Lung (tissue), 12 donors: ENCODE data around the gene GIPC1. TPM values are rescaled to one million over a fixed set of nuclear protein-coding genes. Genes with fewer than 3 reads are reported as not detected.

Experiments
- ATAC-seq: fragments of 200-7000 bp; cut with Tn5 transposase; one replicate; pipeline ENCODE4 v1.9.1; 2020; ENCODE audit warnings: moderate number of reproducible peaks; ENCODE audit not compliant: insufficient read depth, low FRiP score
- DNase-seq, 3 donors: peaks; one replicate each; pipeline ENCODE4 v3.0.0-alpha.2; 2013 to 2017
- H3K27ac ChIP-seq, 2 donors: one replicate each; pipeline ENCODE4 v1.5.1; 2013; ENCODE audit warnings: mild to moderate bottlenecking in 2 of 2, moderate library complexity in 2 of 2, control low read depth in 1 of 2, inconsistent platforms in 1 of 2, low read depth in 1 of 2, low read length in 1 of 2
- H3K27me3 ChIP-seq, 3 donors: one replicate each; pipeline ENCODE4 v1.5.1; 2013; ENCODE audit warnings: low read length in 2 of 3; ENCODE audit not compliant: control insufficient read depth in 3 of 3, insufficient read depth in 3 of 3
- H3K36me3 ChIP-seq, 4 donors: one replicate each; pipeline ENCODE4 v1.5.1; 2013; ENCODE audit warnings: low read length in 4 of 4, mild to moderate bottlenecking in 1 of 4, moderate library complexity in 1 of 4; ENCODE audit not compliant: control insufficient read depth in 4 of 4, insufficient read depth in 4 of 4
- H3K4me1 ChIP-seq, 5 donors: one replicate each; pipeline ENCODE4 v1.5.1; 2013; ENCODE audit warnings: low read length in 5 of 5, mild to moderate bottlenecking in 2 of 5, moderate library complexity in 1 of 5; ENCODE audit not compliant: control insufficient read depth in 5 of 5, insufficient read depth in 5 of 5
- H3K4me3 ChIP-seq: one replicate; pipeline ENCODE4 v1.5.1; 2013; ENCODE audit warnings: mild to moderate bottlenecking, control low read depth, moderate library complexity
- H3K9ac ChIP-seq, 2 donors: one replicate each; pipeline ENCODE4 v1.5.1; 2013; ENCODE audit warnings: low read length in 2 of 2, control low read depth in 1 of 2; ENCODE audit not compliant: insufficient read depth in 1 of 2
- H3K9me3 ChIP-seq, 4 donors: one replicate each; pipeline ENCODE4 v1.5.1; 2013; ENCODE audit warnings: low read length in 3 of 4, mild to moderate bottlenecking in 1 of 4, moderate library complexity in 1 of 4; ENCODE audit not compliant: control insufficient read depth in 4 of 4, insufficient read depth in 3 of 4
- CTCF ChIP-seq: IDR thresholded peaks from 2 replicates; pipeline ENCODE4 v1.5.1; 2012; ENCODE audit warnings: mild to moderate bottlenecking; ENCODE audit errors: control extremely low read depth, extremely low read depth
- WGBS, 2 donors: extraction: QIAGEN DNeasy Blood & Tissue Kit; methylation state at CpG; one replicate each; pipeline ENCODE4 v1.1.7; 2013; 5-methylcytosine and 5-hydroxymethylcytosine counted together
- polyA plus RNA-seq, 2 donors: library from polyadenylated mRNA; stranded (reverse); fragments of 200-250 nt; gene quantifications; one replicate each; pipeline ENCODE4 v1.2.1, GENCODE V29; 2013
- total RNA-seq, 2 donors: library from RNA; depleted of rRNA in 1 of 2; stranded (reverse); fragments of >200 nt in 1 of 2; gene quantifications; one replicate each; pipeline ENCODE4 v1.2.1, GENCODE V29; 2014 to 2021
- donor health status: control.
- donor health status: control.
- donor health status: Bipolar disorder and iron deficiency.
- donor health status: healthy.
- donor health status: DM: yes; HTN: yes; CAD: no.

The GIPC1 gene
- total and polyA plus RNA-seq, 4 donors, result 94.9 to 156 (median 131) TPM

- no peaks in the 10 kb centered on the region for H3K9me3 ChIP-seq
- peak overlapping the region; percentile 60 for H3K4me3 ChIP-seq
- peaks cover 0 to 6% (median 0%) of the 10 kb centered on the region in 4 donors for H3K36me3 ChIP-seq
- H3K27ac ChIP-seq, result peak overlapping the region; percentile 76 to 96
- no peaks in the 10 kb centered on the region for H3K27me3 ChIP-seq
- peaks cover 0 to 13% (median 0%) of the 10 kb centered on the region in 5 donors for H3K4me1 ChIP-seq
- 0% methylated on average over 18 of the region's 18 CpGs for WGBS, 2 donors
- H3K9ac ChIP-seq, result peak overlapping the region; percentile 56 to 97
- no peak for ATAC-seq
- no peak for DNase-seq
- no peak for TF ChIP-seq CTCF
Observed at GRCh38 chr19:14530005-14530348, 34.0 kb upstream of the GIPC1 start.

- Histone ChIP-seq H3K9me3 (no peaks in the 10 kb centered on the region), H3K9ac (peak within 1 kb of the TSS; percentile 56 to 97), H3K27ac (peak within 1 kb of the TSS; percentile 76 to 96), H3K4me1 (peaks cover 0 to 13% (median 0%) of the 10 kb centered on the region in 5 donors), H3K36me3 (peaks cover 0 to under 1% (median 0%) of the 10 kb centered on the region in 4 donors), H3K4me3 (peak within 1 kb of the TSS; percentile 60), H3K27me3 (no peaks in the 10 kb centered on the region)
- 0% methylated on average over 58 to 59 of the region's 59 CpGs for WGBS, 2 donors
- TF ChIP-seq CTCF, result no peak
- DNase-seq, result peak; percentile 100
- peak; percentile 98 for ATAC-seq
Observed at GRCh38 chr19:14529254-14530004, 33.5 kb upstream of the GIPC1 start, which contains the start of gene TECR. Gene TECR (plus strand): TSS chr19:14529594. CDS start chr19:14529697, 103 bp downstream.

GRCh38 chr19:14528419-14529253 is 32.7 kb upstream of the GIPC1 start:
- H3K27ac ChIP-seq, result peak overlapping the region; percentile 27 to 30
- DNase-seq, result no peak
- ATAC-seq, result no peak

More at GRCh38 chr19:14528419-14529253, 32.7 kb upstream of the GIPC1 start:
- 35 to 38% methylated on average over 39 of the region's 39 CpGs for WGBS, 2 donors
- H3K4me1 ChIP-seq, result peaks cover 0 to 13% (median 0%) of the 10 kb centered on the region in 5 donors
- no peaks in the 10 kb centered on the region for H3K9me3 ChIP-seq
- no peak for TF ChIP-seq CTCF
- H3K9ac ChIP-seq, result peak overlapping the region in 1 of 2 donors; percentile 75
- H3K27me3 ChIP-seq, result no peaks in the 10 kb centered on the region
- no peaks in the 10 kb centered on the region for H3K36me3 ChIP-seq
- H3K4me3 ChIP-seq, result peak overlapping the region; percentile 41
